Osteoblast (primary cell): ENCODE results near the gene GCAT. TPM values are rescaled to one million over a fixed set of nuclear protein-coding genes. Genes with fewer than 3 reads are reported as not detected.
A peak's percentile ranks its signal among the peaks of the same experiment; 100 is the strongest.

ENCODE experiments used
- DNase-seq: peaks from one replicate; pipeline ENCODE4 v3.0.0; 2011; ENCODE audit warnings: low spot score, mixed read lengths; ENCODE audit not compliant: insufficient read length; ENCODE audit errors: missing footprints
- H2AFZ ChIP-seq: 2 replicates; pipeline ENCODE4 v1.6.0; 2011; ENCODE audit warnings: mild to moderate bottlenecking, low read length
- H3K27ac ChIP-seq: 2 replicates; pipeline ENCODE4 v1.5.1; 2011; ENCODE audit warnings: mild to moderate bottlenecking, low read depth, low read length, moderate library complexity
- H3K27me3 ChIP-seq: 2 replicates; pipeline ENCODE4 v1.6.0; 2012; ENCODE audit warnings: mild to moderate bottlenecking, control low read depth, inconsistent platforms, low read length, moderate library complexity; ENCODE audit not compliant: insufficient read depth
- H3K36me3 ChIP-seq: 2 replicates; pipeline ENCODE4 v1.5.1; 2011; ENCODE audit warnings: mild to moderate bottlenecking, low read length, control low read depth, moderate library complexity; ENCODE audit not compliant: insufficient read depth
- H3K4me1 ChIP-seq: 2 replicates; pipeline ENCODE4 v1.5.1; 2011; ENCODE audit warnings: mild to moderate bottlenecking, low read length, control low read depth, moderate library complexity; ENCODE audit not compliant: insufficient read depth
- H3K4me2 ChIP-seq: 2 replicates; pipeline ENCODE4 v1.6.0; 2011; ENCODE audit warnings: mild to moderate bottlenecking, low read length; ENCODE audit not compliant: insufficient read depth
- H3K4me3 ChIP-seq: fragments of 200-600 bp; sonication (generic); 3 replicates; pipeline ENCODE4 v1.5.1; 2012; ENCODE audit warnings: mild to moderate bottlenecking, low read length, inconsistent platforms; ENCODE audit not compliant: insufficient read depth
- H3K79me2 ChIP-seq: 2 replicates; pipeline ENCODE4 v1.6.0; 2012; ENCODE audit warnings: mild to moderate bottlenecking, low read length, control low read depth, inconsistent platforms; ENCODE audit not compliant: insufficient read depth
- H3K9me3 ChIP-seq: 2 replicates; pipeline ENCODE4 v1.5.1; 2011; ENCODE audit warnings: low read depth, low read length, control low read depth
- H4K20me1 ChIP-seq: 2 replicates; pipeline ENCODE4 v1.6.0; 2012; ENCODE audit warnings: mild to moderate bottlenecking, low read length, control low read depth; ENCODE audit not compliant: insufficient read depth
- total RNA-seq: library from RNA; depleted of rRNA; stranded (reverse); fragments of >200 nt; gene quantifications from 2 replicates; pipeline ENCODE4 v1.2.3, GENCODE V29; 2012
- TF ChIP-seq, protein P1 (sequence below): IDR thresholded peaks from 2 replicates; pipeline ENCODE4 v1.5.1; 2011; ENCODE audit warnings: mild to moderate bottlenecking, low read depth, low read length, moderate library complexity; ENCODE audit errors: extremely low read depth

The GCAT gene
- total RNA-seq, 1 donor: 26.8 TPM

DNA sequence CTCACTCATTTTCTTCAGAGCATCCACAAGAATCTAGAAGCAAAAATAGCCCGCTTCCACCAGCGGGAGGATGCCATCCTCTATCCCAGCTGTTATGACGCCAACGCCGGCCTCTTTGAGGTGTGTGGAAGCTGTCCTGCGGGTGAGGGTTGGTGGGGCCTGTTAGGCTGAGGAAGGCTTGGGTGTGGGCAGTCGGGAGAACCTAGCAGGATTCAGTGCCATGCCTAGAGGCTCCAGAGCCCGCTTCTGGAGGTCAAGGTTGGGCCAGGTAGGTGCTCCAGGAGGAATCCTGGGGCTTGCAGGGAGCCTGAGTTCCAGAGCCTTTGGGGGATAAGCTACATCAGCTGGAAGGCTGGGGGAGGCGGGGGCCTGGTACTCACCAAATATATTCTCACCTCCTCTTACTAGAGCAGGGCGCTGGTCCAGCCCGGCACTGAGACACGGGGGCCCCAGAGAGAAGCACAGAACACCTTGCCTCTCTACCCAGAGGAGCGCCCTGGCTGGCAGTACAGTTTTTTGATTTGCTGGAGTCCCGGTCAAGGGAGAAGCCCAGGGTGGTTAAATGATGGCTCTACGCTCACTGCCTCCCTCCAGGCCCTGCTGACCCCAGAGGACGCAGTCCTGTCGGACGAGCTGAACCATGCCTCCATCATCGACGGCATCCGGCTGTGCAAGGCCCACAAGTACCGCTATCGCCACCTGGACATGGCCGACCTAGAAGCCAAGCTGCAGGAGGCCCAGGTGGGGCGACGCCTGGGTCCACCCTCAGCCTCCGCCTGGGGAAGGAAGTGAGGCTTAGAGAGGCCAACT lies 5.3 kb downstream of the GCAT start:
- Histone ChIP-seq H3K4me1 (peaks cover 4% of the 10 kb centered on the region), H4K20me1 (no peaks in the 10 kb centered on the region), H3K9me3 (no peaks in the 10 kb centered on the region), H3K79me2 (no peaks in the 10 kb centered on the region), H3K4me3 (no peak overlapping the region), H3K27me3 (no peaks in the 10 kb centered on the region), H3K4me2 (no peak overlapping the region), H3K27ac (no peak overlapping the region), H2AFZ (no peak overlapping the region), H3K36me3 (no peaks in the 10 kb centered on the region)
- DNase-seq: peak; percentile 37
- TF ChIP-seq, protein P1, sequence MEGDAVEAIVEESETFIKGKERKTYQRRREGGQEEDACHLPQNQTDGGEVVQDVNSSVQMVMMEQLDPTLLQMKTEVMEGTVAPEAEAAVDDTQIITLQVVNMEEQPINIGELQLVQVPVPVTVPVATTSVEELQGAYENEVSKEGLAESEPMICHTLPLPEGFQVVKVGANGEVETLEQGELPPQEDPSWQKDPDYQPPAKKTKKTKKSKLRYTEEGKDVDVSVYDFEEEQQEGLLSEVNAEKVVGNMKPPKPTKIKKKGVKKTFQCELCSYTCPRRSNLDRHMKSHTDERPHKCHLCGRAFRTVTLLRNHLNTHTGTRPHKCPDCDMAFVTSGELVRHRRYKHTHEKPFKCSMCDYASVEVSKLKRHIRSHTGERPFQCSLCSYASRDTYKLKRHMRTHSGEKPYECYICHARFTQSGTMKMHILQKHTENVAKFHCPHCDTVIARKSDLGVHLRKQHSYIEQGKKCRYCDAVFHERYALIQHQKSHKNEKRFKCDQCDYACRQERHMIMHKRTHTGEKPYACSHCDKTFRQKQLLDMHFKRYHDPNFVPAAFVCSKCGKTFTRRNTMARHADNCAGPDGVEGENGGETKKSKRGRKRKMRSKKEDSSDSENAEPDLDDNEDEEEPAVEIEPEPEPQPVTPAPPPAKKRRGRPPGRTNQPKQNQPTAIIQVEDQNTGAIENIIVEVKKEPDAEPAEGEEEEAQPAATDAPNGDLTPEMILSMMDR: no peak

DNA sequence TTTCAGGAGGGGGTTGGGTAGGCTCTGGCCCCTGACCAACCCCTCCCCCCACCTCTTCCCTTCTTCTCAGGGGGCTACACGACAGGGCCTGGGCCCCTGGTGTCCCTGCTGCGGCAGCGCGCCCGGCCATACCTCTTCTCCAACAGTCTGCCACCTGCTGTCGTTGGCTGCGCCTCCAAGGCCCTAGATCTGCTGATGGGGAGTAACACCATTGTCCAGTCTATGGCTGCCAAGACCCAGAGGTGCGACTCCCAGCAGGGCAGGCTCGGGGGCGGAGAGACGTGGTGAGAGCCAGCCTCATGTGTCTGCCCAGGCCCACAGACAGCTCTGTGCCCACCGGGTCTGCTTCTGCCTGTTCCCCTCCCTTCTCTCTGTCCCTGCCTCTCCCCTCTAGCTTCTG lies 7.9 kb downstream of the GCAT start:
- H4K20me1 ChIP-seq: no peaks in the 10 kb centered on the region
- TF ChIP-seq, protein P1: no peak

DNA sequence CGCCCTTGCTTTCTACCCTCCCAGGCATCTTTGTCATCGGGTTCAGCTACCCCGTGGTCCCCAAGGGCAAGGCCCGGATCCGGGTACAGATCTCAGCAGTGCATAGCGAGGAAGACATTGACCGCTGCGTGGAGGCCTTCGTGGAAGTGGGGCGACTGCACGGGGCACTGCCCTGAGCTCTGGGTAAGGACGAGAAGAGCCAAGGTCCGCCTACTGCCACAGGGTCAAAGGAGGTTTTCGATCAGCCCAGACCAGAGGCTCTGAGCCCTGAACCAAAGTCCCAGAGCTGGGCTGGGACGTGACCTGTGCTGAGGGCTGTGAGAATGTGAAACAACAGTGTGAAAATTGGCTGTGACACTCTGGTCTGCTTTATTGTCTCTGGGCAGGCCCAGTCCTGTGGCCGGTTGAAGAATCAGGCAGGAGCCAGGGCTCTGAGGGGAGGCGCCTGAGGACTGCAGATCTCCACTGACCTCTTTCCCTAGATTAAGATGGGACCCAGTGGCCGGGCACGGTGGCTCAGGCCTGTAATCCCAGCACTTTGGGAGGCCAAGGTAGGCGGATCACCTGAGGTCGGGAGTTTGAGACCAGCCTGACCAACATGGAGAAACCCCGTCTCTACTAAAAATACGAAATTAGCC lies 8.9 kb downstream of the GCAT start:
- Histone ChIP-seq H3K36me3 (no peaks in the 10 kb centered on the region), H3K27ac (no peak overlapping the region), H4K20me1 (no peaks in the 10 kb centered on the region), H2AFZ (no peak overlapping the region), H3K27me3 (peaks cover 11% of the 10 kb centered on the region), H3K4me3 (no peak overlapping the region), H3K79me2 (no peaks in the 10 kb centered on the region), H3K4me2 (no peak overlapping the region), H3K4me1 (peaks cover 9% of the 10 kb centered on the region), H3K9me3 (no peaks in the 10 kb centered on the region)
- TF ChIP-seq, protein P1: no peak
- DNase-seq: peak; percentile 80

More for the DNA sequence above, 7.9 kb downstream of the GCAT start:
- H3K27me3 ChIP-seq: peaks cover 11% of the 10 kb centered on the region
- H3K79me2 ChIP-seq: no peaks in the 10 kb centered on the region
- H3K4me3 ChIP-seq: no peak overlapping the region
- H2AFZ ChIP-seq: no peak overlapping the region
- no peak overlapping the region for H3K4me2 ChIP-seq
- H3K4me1 ChIP-seq: peaks cover 9% of the 10 kb centered on the region
- no peaks in the 10 kb centered on the region for H3K36me3 ChIP-seq
- H3K9me3 ChIP-seq: no peaks in the 10 kb centered on the region
- no peak overlapping the region for H3K27ac ChIP-seq
- DNase-seq: peak; percentile 51

DNA sequence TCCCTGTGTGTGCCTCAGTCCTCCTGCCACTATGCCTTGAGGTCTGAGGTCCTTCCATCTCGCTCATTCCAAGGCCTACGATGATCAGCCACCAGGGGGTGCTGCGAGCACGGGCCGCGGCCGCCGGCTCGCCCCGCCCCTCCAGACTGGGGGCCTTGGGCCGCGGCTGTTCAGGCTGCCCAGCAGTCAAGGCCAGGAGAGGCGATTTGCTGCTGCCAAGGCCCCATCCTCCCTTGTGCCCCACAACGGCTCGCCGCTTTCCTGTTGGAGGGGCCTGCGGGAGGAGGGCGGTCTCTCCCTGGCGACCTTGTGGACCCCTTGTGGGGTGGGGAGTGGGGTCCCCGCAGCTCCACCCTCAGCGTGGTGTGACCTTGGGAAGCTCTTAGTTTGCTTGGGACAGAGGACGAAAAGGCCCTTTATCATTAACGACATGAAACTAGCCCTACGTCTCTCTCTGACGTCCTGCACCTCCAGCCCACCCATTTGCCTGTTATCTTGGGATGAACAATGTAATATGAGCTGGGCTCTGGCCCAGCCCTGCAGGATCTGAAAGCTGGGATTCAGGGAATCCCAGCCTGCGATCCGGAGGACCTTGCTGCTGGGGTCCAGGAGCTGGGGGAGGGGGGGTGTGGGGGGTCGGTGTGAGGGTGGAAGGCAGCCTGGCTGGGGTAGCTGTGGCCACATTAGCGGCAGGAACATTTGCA lies 10.1 kb downstream of the GCAT start:
- H3K27me3 ChIP-seq: peaks cover 14% of the 10 kb centered on the region
- peaks cover 9% of the 10 kb centered on the region for H3K4me1 ChIP-seq
- no peaks in the 10 kb centered on the region for H3K9me3 ChIP-seq
- peak; percentile 99 for DNase-seq
- H2AFZ ChIP-seq: peak overlapping the region; percentile 84
- H4K20me1 ChIP-seq: no peaks in the 10 kb centered on the region
- peak overlapping the region; percentile 62 for H3K4me3 ChIP-seq
- H3K27ac ChIP-seq: peak overlapping the region; percentile 3
- no peaks in the 10 kb centered on the region for H3K36me3 ChIP-seq
- TF ChIP-seq, protein P1: peak; percentile 87
- peak overlapping the region; percentile 77 for H3K4me2 ChIP-seq
- H3K79me2 ChIP-seq: no peaks in the 10 kb centered on the region
